GM19239 (cell line): ENCODE results near the gene TGM3.

Source experiments
- DNase-seq: peaks from one replicate; pipeline ENCODE4 v3.0.0; 2011; ENCODE audit warnings: low spot score; ENCODE audit not compliant: insufficient read length
- FAIRE-seq: peaks from 2 replicates; lab custom pipeline; 2011; peaks lifted over from hg19 to GRCh38; lab: Jason Lieb, UNC

TGM3 gene

DNA sequence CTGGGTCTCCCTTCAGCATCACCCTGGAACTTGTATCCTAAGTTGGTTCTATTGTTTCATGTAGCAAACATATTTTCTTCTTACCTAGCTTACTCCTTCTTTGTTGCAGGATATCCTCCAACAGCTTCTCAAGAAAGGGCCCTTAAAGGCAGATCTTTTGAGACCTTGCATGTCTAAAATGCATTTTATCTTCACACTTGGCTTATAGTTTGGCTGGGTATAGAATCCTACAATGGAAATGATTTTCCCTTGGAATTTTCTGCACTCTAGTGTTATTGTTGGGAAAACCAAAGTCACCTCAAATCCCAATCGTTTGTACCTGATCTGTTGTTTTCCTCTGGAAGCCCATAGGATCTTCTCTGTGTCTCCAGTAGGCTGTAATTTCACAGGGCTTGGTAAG, 72.8 kb downstream of the TGM3 start:
- no peak for DNase-seq
- FAIRE-seq: no peak

DNA sequence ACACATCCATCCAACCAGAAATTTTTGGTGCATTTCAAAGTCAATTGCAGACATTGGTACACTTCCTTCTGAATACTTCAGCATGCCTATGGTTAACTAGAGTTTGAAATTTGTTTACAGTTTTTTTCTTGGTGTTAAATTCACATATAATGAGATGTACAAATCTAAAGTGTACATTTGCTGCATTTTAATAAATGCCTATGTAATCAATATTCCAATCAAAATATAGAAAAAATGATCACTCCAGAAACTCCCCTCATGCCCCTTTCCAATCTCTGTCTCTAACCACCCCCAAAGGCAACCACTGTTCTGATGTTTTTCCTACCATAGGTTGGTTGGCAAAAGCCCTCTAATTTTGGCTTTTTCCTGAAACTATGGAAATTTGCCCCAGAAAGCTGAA, 77.3 kb downstream of the TGM3 start:
- no peak for DNase-seq
- FAIRE-seq: no peak

GRCh38 chr20:2374346-2375125, 78.7 kb downstream of the TGM3 start:
- FAIRE-seq (no peak), DNase-seq (no peak)

- DNase-seq: no peak
- no peak for FAIRE-seq
These were observed 83.1 kb downstream of the TGM3 start for GRCh38 chr20:2378893-2379292.

DNA sequence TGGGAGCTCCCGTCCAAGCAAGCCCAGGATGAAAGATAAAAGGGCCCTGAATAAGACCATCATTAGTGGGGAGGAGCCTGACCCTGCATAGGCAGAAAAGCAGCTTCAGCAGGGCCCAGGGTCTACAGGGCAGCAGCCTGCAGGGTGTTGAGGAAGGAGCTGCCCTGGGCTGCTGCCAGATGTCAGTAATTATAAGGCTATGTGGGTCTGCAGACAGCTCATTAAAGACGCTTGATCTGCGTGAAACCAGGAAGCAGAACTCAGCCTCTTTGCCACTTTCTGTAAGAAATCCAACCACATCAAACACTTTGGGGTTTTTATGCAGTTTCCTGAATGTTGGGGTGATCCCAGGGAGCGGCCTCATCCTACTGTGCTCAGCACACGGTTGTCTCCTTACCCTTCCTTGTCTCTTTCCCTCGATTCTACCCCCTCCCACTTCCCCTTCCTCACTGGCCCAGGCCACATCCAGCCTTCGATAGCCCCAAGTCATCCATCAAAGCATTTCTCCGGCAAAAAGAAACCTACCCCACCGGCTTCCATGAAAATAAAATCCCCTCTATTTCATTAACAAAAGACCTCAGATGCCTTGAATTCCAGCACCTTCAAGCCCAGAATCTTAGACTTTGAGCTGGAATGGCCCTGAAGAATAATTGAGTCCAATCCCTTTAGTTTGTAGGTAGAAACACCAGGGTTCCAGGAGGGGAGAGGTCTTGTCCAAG, 83.9 kb downstream of the TGM3 start:
- DNase-seq: no peak
- no peak for FAIRE-seq

DNA sequence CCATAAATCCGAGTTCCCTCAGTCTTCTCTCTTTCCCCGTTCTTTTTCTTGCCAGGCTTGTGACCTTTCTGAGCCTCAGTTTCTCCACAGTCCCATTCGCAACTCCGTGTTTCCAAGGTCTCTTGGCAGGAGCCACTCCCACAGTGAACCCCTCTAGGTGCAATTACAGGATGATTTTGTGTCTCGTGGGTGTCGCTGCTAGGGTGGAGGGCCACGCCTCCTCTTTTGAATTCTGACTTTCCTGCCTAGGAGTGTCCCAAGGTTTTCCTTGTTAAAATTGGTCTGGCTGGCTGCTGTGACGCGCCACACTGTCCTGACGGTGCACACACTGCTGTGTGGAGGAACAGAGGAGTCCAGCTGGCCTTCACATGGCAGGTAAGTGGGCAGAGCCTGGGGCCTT, 84.8 kb downstream of the TGM3 start, which contains the start of gene TGM6:
TGM6 (plus strand) TSS at position 301 of the 400 bp plus-strand sequence; CDS start at position 369, 68 bp downstream.
- DNase-seq (no peak), FAIRE-seq (no peak)

- FAIRE-seq (no peak), DNase-seq (no peak)
These were observed 85.5 kb downstream of the TGM3 start for GRCh38 chr20:2381303-2381702.

DNA sequence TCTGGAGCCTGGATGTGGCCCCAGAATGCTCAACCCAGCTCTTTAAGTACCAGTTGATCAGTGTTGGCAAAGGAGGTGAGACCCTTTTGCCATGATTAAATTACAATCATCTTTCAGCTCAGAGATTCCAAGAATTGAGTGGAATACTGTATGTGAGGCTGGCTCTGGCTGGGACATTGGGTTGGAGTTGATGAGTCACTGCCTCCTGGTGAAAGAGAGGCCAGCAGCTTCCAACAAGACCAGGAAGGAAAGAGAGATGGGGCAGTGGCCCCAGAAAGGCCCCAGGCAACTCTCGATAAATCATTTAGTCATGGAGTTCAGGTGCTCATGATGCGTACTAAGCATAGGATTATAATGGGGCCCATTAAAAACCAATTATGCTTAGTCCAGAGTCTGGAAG, 87.0 kb downstream of the TGM3 start:
- FAIRE-seq (no peak), DNase-seq (no peak)

DNA sequence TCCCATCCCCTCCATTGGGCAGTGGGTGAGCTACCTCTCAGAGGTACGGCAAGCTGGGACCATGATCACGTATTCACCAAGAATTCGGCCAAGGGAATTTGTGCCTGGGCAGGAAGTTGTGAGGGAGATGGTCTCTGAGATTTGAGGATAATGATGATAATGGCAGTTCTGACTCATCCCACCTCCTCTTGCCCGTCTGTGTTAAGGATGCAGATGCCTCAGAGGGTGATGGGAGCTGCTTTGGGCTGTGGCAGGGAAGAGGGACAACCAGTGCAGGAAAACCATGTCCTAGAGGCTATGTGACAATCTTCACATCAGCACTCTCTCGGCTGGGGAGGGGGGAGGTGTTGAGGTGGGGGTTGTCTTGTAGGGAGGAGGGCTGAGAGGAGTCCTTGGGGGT, 89.2 kb downstream of the TGM3 start:
- no peak for FAIRE-seq
- no peak for DNase-seq

GRCh38 chr20:2385496-2385895, 89.7 kb downstream of the TGM3 start:
- FAIRE-seq (no peak), DNase-seq (no peak)

- DNase-seq (no peak), FAIRE-seq (no peak)
These were observed 90.8 kb downstream of the TGM3 start for GRCh38 chr20:2386516-2387179.

DNA sequence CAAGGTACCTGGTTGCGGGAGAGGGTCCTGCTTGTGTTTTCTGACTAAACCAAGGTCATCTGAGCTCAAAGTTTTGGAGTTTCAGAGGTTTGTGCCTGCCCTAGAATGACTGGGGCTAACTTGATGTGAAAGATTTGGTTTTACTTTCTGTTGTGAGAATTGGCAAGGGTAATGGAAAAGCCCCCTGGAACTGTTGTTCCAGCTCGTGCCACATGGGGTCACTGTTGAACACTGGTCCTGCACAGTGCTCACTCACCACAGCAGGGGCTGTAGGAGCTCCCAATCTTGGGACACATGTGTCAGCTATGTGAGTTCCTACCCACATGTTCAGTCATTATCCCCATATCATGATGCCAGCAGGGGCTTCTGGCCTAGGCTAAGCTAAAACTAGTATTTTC, 91.4 kb downstream of the TGM3 start:
- FAIRE-seq: peak; percentile 57
- DNase-seq: peak; percentile 29

- no peak for FAIRE-seq
- no peak for DNase-seq
These were observed 91.8 kb downstream of the TGM3 start for GRCh38 chr20:2387580-2387979.
